NAMALWA (cell line): Measurements from ENCODE around the gene KCND2.
"Not testable (repeated sequence)": the region's sequence is repeated elsewhere in the genome, so short reads cannot be mapped to it uniquely, and the experiment has no call there.

Source experiments
- DNase-seq: peaks from one replicate; pipeline ENCODE4 v3.0.0-alpha.2; 2015; ENCODE audit warnings: low spot score

KCND2 gene

GRCh38 chr7:120587243-120587642 is 314.3 kb downstream of the KCND2 start:
- no peak for DNase-seq

DNA sequence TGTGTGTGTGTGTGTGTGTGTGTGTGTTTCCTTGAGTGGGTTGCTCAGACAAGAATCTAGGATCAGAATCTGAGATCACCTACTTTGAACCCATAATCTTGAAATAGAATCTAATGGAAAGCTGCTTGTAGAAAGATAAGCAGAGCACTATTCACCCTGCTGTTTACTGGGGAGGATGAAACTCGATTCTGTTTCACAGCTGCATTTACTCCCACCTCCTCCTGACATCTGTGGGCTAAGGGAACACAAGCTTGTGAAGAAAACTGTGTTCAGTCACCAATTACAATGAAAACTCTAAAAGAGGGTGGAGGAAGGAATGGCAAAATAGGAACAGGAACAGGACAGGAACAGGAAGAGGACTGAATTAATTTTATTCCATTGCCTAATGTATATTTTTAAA is 315.4 kb downstream of the KCND2 start:
- no peak for DNase-seq

DNA sequence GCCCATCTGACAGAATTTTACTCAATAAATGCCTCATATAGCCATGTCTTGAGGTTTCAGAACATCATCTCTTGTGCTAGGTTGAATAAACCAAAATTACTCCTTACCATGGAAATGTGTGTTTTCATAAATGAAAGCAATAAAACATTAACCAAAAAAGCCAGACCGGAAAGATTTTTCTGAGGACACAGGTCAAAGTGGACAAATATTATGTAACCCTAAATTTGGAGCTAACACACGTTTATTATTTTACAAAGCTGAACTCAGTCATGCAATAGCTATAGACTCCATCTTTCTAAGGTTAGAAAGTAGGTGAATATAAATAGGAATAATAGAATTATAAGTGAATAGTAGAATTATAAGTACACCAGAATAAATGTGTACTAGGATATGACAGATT is 315.9 kb downstream of the KCND2 start:
- no peak for DNase-seq

GRCh38 chr7:120600607-120601006 is 327.6 kb downstream of the KCND2 start:
- DNase-seq = no peak

- no peak for DNase-seq
These were observed 330.4 kb downstream of the KCND2 start for GRCh38 chr7:120603366-120603765.

DNA sequence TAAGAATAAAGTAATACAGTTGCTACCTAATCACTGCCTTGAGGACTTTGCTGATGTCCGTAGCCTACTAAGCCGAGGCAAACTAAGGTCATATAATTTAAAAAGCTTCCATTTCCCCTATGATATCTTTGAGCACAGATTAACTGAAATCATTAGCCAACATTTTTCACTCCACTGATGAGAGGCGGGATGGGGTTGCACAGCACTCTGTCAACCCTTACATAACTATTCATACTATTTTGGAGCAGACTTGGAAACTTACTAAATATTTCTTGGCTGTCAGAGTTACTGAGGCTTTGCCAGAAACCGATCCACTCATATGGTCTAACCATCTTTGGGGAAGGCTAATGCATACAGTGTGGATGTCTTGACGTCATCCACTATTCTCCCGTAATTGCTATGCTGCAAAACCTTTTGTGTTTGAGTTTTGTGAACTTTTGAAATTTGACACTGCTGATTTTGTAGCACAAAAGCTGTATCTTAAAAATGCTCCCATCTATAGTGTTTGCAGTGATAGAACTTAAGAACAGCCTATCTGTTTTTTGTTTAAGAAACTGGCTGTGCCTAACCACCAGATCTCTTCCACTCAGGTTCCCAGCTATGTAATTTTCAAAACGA is 336.3 kb downstream of the KCND2 start:
- DNase-seq = no peak

- DNase-seq = no peak
These were observed 339.0 kb downstream of the KCND2 start for GRCh38 chr7:120611975-120612374.

- DNase-seq = no peak
These were observed 342.7 kb downstream of the KCND2 start for GRCh38 chr7:120615703-120616102.

GRCh38 chr7:120617275-120617674 is 344.3 kb downstream of the KCND2 start:
- DNase-seq = no peak

DNA sequence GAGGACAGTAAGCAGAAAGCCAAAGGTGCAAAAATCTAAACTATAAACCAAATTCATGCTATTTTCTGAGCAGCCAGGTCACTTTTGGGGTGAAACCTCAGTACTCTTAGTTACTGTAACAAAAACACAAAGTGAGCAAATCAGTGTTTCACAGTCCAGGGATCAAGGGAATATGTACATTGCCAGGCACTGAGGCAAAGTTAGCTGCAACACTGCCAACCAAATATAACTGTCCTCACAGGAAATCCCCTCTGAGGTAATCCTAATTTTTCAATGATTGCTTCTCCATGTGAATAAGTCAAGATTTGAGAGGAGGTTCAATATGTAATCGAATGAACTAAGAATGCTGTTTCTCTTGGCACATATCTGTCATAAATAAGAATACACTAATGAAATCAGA is 355.3 kb downstream of the KCND2 start:
- no peak for DNase-seq

GRCh38 chr7:120639884-120640283 is 366.9 kb downstream of the KCND2 start:
- DNase-seq = no peak

- DNase-seq = no peak
These were observed 373.0 kb downstream of the KCND2 start for GRCh38 chr7:120645966-120646365.

- DNase-seq = no peak
These were observed 381.3 kb downstream of the KCND2 start for GRCh38 chr7:120654241-120654640.

DNA sequence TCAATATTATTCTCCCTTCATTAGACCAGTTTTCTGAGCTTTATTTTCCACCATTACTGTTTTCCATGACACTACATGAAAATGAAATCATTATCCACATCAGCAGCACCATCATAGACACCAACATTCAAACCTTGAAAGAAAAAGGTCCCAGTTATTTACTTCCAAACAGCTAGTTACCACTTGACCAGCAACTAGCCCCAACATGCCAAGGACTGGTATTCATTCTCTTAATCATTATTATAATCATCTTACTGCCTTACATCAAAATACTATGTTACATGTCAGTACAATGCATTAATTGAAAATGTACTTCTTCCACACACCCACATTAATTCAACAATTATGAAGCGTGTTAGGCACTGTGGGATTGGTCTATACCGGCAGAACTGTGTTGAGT is 385.5 kb downstream of the KCND2 start:
- no peak for DNase-seq

GRCh38 chr7:120662291-120662690 is 389.3 kb downstream of the KCND2 start:
- DNase-seq = no peak

GRCh38 chr7:120665068-120665467 is 392.1 kb downstream of the KCND2 start:
- no peak for DNase-seq

DNA sequence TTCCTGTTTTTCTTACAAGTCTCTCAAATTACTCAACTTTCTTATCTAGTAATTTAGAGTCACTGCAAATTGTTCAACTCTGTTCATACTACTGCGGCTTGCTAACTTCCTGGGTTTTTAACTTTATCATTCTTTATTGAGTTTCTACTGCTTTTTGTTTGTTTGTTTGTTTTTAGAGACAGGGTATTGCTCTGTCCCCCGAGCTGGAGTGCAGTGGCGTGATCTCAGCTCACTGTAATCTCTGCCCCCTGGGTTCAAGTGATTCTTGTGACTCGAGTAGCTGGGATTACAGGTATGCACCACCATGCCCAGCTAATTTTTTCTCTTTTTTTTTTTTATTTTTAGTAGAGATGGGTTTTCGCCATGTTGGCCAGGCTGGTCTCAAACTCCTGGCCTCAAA is 402.1 kb downstream of the KCND2 start:
- DNase-seq = no peak

GRCh38 chr7:120677535-120677934 is 404.6 kb downstream of the KCND2 start:
- DNase-seq = no peak

- no peak for DNase-seq
These were observed 408.0 kb downstream of the KCND2 start for GRCh38 chr7:120680985-120681384.

- DNase-seq = no peak
These were observed 411.5 kb downstream of the KCND2 start for GRCh38 chr7:120684463-120684862.

- no peak for DNase-seq
These were observed 418.9 kb downstream of the KCND2 start for GRCh38 chr7:120691915-120692314.

GRCh38 chr7:120695848-120696247 is 422.9 kb downstream of the KCND2 start:
- no peak for DNase-seq

GRCh38 chr7:120700796-120701195 is 427.8 kb downstream of the KCND2 start:
- DNase-seq = no peak

DNA sequence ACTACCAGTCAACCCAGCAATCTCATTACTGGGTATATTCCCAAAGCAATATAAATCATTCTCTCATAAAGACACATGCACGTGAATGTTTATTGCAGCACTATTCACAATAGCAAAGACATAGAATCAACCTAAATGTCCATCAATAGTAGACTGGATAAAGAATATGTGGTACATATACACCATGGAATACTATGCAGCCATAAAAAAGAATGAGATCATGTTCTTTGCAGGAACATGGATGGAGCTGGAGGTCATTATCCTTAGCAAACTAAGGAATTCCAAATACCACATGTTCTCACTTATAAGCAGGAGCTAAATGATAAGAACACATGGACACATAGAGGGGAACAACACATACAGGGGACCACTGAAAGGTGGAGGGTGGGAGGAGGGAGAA is 429.4 kb downstream of the KCND2 start:
- not testable (repeated sequence) for DNase-seq
